T-helper 1 cell treated with Interleukin-12 subunit alpha and Interleukin-12 subunit beta and Interleukin-4 antibody, amounts not matched to agents 30 μg/mL and 1 μg/mL, for 36 hours (primary cell): ENCODE measurements around the gene DENND4A.
"Not testable (repeated sequence)": the region's sequence is repeated elsewhere in the genome, so short reads cannot be mapped to it uniquely, and the experiment has no call there.

Experiments used
- H3K27ac Mint-ChIP-seq: one replicate; pipeline ENCODE4 v1.8.0; 2021; ENCODE audit warnings: mild to moderate bottlenecking, mixed read lengths
- H3K27me3 Mint-ChIP-seq: one replicate; pipeline ENCODE4 v1.8.0; 2021; ENCODE audit warnings: low read depth, mixed read lengths
- H3K36me3 Mint-ChIP-seq: one replicate; pipeline ENCODE4 v1.8.0; 2021; ENCODE audit warnings: low read depth, mixed read lengths
- H3K4me1 Mint-ChIP-seq: one replicate; pipeline ENCODE4 v1.8.0; 2021; ENCODE audit warnings: low read depth, mixed read lengths
- H3K4me3 Mint-ChIP-seq: one replicate; pipeline ENCODE4 v1.8.0; 2021; ENCODE audit warnings: mild to moderate bottlenecking, moderate library complexity, mixed read lengths
- H3K9me3 Mint-ChIP-seq: one replicate; pipeline ENCODE4 v1.8.0; 2021; ENCODE audit warnings: mixed read lengths

DENND4A gene

GRCh38 chr15:65618560-65619109, 173.5 kb downstream of the DENND4A start:
- H3K4me1 Mint-ChIP-seq, result peaks cover 1% of the 10 kb centered on the region
- no peak overlapping the region for H3K4me3 Mint-ChIP-seq
- no peaks in the 10 kb centered on the region for H3K36me3 Mint-ChIP-seq
- no peak overlapping the region for H3K27ac Mint-ChIP-seq
- H3K27me3 Mint-ChIP-seq, result no peaks in the 10 kb centered on the region
- no peaks in the 10 kb centered on the region for H3K9me3 Mint-ChIP-seq

DNA sequence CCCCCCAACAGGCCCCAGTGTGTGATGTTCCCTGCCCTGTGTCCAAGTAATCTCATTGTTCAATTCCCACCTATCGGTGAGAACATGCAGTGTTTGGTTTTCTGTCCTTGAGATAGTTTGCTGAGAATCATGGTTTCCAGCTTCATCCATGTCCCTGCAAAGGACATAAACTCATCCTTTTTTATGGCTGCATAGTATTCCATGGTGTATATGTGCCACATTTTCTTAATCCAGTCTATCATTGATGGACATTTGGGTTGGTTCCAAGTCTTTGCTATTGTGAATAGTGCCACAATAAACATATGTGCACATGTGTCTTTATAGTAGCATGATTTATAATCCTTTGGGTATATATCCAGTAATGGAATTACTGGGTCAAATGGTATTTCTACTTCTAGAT, 176.2 kb downstream of the DENND4A start:
- H3K27ac Mint-ChIP-seq, H3K4me1 Mint-ChIP-seq, H3K36me3 Mint-ChIP-seq, H3K27me3 Mint-ChIP-seq, H3K9me3 Mint-ChIP-seq, H3K4me3 Mint-ChIP-seq: not testable (repeated sequence)

DNA sequence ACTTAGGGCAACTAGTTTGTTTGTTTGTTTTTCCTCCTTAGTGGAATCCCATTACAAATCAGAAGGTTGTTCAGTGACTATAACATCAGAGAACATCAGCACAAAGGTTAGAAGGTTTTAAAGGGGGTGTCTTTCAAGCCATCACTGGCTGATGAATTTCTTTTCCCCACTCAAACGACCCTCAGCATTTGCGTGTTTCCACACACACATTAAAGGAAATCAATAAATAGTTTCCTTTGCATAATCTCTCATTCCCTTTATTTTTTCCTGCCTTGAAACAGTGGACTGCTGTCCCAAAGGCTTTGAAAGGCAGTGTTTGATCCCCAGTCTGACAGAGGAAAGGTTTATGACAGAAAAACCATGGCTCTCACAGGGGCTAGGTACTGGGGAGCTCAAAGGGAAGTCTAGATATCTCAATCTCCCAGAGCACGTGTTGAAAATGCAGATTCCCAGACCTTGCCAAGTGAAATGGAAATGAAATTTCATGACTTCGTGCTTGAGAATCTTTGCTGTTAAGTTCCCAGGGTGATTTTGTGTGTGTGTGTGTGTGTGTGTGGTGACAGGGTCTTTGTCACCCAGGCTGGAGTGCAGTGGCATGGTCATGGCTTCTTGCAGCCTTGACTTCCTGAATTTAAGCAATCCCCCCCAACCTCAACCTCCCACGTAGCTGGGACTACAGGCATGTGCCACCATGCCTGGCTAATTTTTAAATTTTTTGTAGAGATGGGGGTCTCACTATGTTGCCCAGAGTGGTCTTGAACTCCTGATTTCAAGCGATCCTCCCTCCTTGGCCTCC, 178.9 kb downstream of the DENND4A start:
- no peaks in the 10 kb centered on the region for H3K27me3 Mint-ChIP-seq
- H3K36me3 Mint-ChIP-seq, result no peaks in the 10 kb centered on the region
- no peak overlapping the region for H3K4me3 Mint-ChIP-seq
- no peak overlapping the region for H3K27ac Mint-ChIP-seq
- H3K4me1 Mint-ChIP-seq, result peaks cover 17% of the 10 kb centered on the region
- H3K9me3 Mint-ChIP-seq, result no peaks in the 10 kb centered on the region

DNA sequence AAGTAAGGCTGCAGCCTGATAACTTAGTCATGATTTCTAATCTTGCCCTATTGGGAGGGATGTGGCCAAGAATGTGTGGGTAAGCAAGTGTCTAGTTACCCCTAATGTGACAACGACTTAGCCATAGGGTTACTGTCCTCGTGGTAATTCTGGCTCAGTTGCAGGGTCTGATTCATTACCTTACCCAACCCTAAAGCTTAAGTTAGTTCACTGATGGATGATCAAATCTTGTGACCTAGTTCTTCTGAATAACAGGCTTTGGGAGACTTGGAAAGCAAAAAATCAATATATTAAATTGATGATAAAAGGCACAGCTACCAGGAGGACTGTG, 179.5 kb downstream of the DENND4A start:
- Mint-ChIP-seq H3K27ac (no peak overlapping the region), H3K36me3 (no peaks in the 10 kb centered on the region), H3K4me1 (peaks cover 17% of the 10 kb centered on the region)

GRCh38 chr15:65611888-65612615, 180.0 kb downstream of the DENND4A start:
- Mint-ChIP-seq H3K27ac (peak overlapping the region; percentile 89), H3K27me3 (no peaks in the 10 kb centered on the region), H3K4me3 (peak overlapping the region; percentile 93)

More for the DNA sequence above, 179.5 kb downstream of the DENND4A start:
- H3K4me3 Mint-ChIP-seq, result peak overlapping the region; percentile 93
- no peaks in the 10 kb centered on the region for H3K27me3 Mint-ChIP-seq
- no peaks in the 10 kb centered on the region for H3K9me3 Mint-ChIP-seq

GRCh38 chr15:65610871-65611718, 181.0 kb downstream of the DENND4A start, which contains the start of gene INTS14:
Gene INTS14, minus strand, starts transcription at chr15:65611131. Its CDS starts 3,751 bp downstream, at chr15:65607380.
- Mint-ChIP-seq H3K27me3 (no peaks in the 10 kb centered on the region), H3K36me3 (no peaks in the 10 kb centered on the region), H3K9me3 (no peaks in the 10 kb centered on the region), H3K27ac (peak within 1 kb of the TSS; percentile 89), H3K4me3 (peak within 1 kb of the TSS; percentile 93), H3K4me1 (peaks cover 17% of the 10 kb centered on the region)

More at GRCh38 chr15:65611888-65612615, 180.0 kb downstream of the DENND4A start:
- Mint-ChIP-seq H3K4me1 (peaks cover 17% of the 10 kb centered on the region), H3K36me3 (no peaks in the 10 kb centered on the region), H3K9me3 (no peaks in the 10 kb centered on the region)
